Colon (tissue), 2 donors: ENCODE data around the gene NCMAP.
A peak's percentile ranks its signal among the peaks of the same experiment; 100 is the strongest.

Source experiments
- FAIRE-seq: peaks from 2 replicates; lab custom pipeline; 2012; peaks lifted over from hg19 to GRCh38; lab: Jason Lieb, UNC
- donor health status: control.
- donor health status: control.

Gene NCMAP

DNA sequence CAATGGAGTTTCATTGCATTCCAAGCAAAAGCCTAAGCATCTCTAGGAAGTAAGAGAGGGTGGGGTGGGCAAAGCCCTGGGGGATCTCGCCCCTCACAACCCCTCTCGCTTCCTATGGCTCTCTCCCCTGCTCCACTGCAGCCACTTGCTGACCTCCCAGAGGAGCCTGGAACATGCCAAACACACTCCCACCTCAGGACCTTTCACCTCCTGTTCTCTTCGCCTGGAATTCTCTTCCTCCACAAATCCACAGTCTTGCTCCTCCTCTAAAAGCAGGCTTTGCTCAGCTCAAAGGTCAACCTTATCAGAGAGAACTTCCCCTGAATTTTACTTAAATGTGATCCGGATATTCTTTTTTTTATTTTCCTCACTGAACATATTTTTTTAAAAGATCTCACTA lies 66.3 kb downstream of the NCMAP start:
- no peak for FAIRE-seq

DNA sequence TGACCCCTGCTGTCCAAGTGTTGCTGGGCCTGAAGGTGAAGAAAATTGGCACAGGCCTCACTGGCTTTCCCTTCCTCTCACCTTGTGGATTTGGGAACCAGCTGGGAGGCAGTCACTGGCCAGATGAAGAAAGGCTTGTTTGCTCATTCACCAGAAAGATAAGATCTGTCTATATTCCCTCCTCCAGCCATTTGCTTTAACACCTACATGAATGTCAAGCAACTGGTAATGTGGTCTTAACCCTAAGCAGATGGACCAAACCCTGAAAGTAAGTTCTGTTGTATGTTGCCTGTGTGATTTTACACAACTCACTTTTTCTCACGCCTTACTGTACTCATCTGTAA lies 76.9 kb downstream of the NCMAP start:
- no peak for FAIRE-seq

DNA sequence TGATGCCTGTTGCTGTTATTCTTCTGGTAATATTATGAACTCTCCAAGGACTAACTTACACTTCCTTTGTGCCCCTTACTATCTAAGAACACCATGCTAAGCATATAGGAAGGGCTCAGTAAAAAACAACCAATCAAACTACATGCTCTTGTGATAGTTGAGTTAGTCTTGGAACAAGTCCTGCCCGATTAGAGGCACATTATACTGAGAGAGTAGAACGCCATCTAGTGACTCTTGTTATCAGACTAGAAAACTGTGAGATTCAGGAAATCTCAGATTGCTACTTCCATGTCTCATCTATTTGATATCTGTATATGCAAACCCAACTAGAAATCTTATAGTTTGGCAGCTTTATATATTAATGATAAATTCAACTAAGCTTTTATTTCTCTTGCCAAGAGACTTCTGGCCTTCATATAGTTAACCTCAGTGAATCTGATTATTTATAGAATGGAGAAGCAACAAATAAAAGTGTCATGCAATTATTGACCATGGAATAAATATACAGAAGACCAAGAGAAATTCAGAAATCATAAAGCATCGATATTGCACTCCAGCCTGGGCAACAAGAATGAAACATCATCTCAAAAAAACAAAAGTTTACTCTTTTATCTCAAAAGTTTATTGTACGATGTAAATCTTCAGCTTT lies 79.4 kb downstream of the NCMAP start:
- FAIRE-seq, result peak; percentile 14

DNA sequence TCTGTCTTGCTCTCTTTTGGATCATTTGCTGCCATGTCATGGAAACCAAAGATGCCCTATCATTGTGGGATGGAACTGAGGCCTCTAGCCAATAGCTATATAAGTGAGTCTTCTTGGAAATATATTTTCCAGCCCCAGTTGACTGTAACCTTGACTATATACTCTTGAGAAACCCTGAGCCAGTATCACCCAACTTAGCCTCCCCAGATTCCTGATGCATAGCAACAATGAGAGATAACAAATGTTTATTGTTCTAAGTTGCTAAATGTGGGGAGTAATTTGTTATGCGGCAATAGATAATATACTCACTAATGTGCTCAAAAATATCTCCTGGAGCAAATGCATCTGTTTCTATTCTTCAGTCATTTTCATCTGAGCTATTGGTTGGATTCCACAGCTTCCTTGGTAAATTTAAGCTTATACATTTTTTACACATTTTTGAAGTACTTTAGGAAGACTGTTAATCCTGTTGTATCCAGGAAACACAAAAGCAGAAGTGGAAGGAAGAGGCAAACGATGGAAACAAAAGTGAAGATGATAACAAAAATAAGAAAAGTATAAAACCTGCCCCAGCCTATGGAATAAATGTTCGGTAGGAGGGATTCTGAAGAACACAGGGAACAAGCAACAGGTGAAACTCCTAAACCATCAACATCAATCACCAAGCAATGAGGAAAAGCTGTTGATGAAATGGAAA lies 80.9 kb downstream of the NCMAP start:
- no peak for FAIRE-seq

DNA sequence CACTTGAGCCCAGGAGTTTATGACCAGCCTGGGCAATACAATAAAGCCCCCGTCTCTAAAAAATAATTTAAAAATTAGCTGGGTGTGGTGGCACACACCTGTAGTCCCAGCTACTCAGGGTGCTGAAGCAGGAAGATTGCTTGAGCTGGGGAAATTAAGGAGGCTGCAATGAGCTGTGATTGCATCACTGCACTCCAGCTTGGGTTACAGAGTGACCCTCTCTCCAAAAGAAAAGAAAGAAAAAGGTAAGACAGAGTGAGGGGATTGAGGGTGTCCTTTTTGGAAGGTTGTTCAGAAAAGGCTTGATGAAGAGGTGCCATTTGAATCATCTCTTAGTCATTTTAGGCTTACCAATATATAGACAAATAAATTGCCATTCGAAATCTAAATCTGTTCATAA lies 83.2 kb downstream of the NCMAP start:
- no peak for FAIRE-seq

DNA sequence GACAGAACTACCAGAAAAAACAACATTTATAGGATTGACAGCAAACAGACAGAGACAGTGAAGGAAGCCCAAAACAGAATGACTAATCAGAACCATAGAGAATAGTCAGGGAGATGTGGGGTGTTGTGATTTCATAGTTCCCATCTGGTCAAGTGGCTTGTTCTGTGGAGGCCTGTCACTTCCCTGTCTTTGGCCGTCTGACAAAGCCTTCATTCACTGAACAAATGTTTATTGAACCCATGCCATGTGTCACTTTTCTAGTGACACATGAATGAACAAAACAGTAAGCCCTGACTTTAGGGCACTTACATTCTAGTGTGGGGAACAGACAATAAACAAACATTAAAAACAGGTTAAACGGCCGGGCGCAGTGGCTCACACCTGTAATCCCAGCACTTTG lies 84.0 kb downstream of the NCMAP start:
- no peak for FAIRE-seq

DNA sequence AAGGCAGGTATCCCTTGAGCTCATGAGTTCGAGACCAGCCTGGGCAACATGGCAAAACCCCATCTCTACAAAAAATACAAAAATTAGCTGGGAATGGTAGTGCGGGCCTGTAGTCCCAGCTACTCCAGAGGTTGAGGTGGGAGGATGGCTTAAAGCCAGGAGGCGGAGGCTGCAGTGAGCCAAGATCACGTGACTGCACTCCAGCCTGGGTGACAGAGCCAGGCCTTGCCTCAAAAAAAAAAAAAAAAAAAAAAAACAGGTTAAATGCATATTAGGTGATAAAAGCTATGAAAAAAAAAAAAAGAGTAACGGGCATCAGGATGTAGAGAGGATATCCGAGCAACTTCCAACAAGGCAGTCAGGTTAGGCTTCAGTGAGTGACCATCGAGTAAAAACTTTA lies 84.4 kb downstream of the NCMAP start:
- FAIRE-seq, result no peak

DNA sequence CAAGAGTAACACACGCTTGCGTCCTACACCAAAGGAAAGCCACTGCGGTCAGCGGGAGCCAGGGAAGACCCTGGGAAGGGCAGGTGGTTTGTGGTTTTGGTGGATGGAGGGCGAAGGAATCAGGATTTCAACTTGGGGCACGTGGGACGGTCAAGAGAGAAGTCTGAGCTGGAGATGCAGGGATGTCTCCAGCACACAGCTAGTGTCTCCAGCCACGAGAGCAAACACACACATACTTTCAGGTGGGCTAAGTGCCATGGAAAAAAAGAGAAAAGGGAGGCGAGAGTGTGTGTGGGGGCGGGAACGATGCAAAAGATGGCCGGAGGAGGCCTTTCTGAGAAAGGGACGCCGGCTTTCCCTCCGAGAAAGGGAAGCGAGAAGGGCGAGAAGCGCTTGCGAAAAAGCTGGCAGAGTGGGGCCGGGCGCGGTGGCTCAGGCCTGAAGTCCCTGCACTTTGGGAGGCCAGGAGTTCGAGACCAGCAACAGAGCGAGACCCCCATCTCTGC lies 85.8 kb downstream of the NCMAP start:
- FAIRE-seq, result no peak

DNA sequence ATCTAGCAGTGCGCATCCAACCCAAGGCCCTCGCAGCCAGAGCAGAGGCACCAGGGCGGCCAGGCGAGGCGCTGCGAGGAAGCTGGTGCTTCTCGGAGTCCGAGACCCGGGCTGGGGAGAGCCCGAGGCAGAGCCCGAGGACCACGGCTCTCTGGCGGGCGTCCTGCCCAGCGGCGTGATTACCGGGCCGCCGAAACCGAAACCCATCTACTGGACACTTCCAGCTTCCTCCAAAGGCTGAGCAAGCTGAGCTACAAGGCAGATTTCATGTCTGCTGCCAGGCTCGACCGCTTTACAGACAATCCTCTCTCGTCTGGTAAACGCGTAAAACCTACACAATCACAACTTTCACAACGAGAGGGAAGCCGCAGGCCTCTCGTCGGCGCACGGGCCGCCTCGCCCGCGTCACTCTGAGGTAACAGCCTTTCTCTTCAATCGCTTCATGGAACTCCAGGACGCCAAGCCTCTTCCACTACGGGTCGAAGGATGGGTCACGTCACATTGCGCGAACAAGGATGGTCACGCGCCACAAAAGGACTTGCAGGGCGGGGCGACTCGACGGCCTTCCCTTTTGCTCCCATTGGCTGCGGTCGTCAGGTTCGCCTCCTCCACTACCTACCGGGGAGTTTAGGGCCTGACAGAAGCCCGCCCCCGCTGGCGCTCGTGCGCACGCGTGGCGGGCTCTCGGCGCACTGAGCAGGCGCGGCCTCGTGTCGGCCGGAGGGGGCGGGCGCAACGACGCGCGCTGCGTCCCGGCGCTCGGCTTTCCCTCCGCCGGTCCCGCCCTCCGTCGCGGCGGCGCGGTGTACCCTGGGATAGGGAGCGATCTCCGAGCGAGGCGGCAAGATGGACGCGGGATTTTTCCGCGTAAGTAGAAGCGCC lies 86.8 kb downstream of the NCMAP start, which contains the start of gene SRRM1:
SRRM1 (plus strand) TSS at position 822 of the 882 bp plus-strand sequence; CDS start at position 847, 25 bp downstream.
- FAIRE-seq, result no peak

DNA sequence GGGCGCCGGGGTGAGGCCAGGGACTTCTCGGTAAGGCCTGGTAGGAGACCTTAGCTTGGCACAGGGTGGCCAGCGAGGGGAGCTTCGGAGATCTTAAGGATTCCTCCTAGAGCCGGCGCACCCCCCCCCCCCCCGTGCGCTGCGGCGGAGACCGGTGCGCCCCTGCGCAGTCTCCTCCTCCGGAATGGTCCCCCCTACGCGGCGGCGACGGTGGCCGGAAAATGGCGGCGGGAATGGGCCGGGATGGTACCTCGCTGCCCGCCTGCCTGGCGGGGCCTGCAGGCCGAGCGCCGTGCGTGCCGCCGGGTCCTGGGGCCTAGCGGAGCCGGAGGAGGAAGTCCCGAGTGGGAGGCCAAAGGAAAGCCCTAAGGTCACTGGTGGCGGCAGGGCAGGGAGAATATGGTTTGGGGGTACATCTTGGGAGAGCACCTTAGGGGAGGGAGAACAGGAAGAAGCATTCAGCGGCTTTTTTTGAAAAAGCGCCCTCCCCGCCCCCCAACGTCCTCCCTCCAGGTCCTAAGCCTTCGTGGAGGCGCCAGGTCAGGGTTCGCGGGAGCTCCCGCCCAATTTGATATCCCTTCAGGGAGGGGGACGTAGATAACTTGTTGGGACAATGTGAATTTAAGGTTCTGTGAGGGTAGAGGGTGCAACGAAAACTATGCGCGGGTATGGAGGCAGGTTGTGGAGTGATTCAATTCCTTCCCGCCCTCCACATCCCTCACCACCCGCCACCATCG lies 87.6 kb downstream of the NCMAP start:
- no peak for FAIRE-seq

DNA sequence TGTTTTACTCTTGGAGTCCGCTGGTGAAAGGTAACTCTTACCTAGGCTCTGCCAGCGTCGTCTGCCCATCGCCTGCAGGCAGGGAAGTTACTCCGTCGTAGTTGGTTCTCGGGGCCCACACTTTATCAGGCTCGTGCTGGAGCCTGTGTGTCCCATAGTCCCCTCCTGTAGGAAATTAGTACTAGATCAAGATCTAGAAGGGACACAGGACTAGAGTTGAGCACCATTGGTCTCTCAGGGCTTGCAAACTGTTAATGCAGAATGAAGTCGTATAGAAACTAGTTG lies 88.2 kb downstream of the NCMAP start:
- FAIRE-seq, result no peak

DNA sequence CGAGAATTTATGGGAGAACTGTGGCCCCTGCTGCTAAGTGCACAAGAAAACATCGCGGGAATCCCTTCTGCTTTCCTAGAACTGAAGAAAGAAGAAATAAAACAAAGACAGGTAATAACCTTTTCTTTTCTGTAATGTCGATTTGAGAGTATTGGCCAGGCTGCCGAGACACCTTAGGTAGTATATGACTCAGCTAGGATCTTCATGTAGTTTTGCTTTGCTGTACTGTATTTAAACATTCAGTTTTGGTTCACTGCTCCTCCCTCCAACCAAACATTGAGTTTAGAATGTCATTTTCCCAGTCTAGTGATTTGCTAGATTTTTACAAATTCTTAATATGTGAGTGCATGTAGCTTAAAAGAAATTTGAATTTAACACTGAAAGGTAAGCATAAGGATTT lies 93.0 kb downstream of the NCMAP start:
- no peak for FAIRE-seq

DNA sequence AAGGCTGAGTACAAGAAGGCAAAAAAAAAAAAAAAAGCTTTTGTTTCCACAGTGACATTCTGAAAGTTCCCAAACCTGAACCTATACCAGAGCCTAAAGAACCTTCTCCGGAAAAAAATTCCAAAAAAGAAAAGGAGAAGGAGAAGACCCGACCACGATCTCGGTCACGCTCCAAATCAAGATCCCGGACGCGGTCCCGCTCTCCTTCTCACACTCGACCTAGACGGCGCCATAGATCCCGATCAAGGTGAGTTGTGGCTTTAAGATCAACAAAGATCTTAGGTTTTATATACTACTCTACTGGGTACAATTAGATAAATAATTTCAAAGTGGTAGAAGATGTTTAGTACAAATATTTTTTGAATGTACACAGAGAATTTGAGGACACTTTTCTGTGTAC lies 96.5 kb downstream of the NCMAP start:
- no peak for FAIRE-seq

DNA sequence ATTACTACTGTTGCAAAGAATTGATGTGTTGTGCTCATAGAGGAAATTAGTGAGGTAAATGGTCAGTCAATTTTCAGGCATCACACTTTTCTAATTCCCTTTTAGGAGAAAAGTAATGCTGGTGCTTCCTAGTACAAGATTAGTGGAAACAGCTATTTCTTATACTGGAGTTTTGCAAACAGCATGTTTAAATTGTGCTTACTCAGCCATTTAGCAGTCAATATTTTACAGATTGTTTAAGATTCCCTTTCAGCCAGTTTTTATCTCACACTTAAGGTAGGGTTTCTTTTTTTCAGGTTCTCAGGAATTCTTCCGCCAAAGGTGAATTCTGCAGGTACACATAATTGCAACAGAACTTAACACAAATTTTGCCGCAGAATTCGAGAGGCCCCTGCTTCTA lies 98.1 kb downstream of the NCMAP start:
- no peak for FAIRE-seq

DNA sequence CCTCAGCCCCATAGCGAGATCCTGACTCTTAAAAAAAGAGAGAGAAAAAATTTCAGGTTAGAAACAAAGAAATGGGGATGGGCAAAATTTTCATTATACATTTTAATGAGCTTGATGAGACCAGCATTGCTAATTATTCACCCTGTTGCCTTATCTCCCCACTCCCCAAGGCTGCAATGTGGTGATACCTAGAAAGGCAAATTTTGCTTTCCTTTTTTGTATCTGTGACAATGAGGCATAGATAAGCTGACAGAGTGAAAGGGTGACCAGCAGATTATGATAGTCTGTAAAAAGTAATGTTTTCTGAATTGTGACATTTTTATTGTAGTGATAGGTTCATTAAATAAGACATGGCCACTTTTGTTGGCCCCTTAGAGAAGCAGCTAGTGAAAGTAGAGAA lies 100.2 kb downstream of the NCMAP start:
- FAIRE-seq, result no peak

DNA sequence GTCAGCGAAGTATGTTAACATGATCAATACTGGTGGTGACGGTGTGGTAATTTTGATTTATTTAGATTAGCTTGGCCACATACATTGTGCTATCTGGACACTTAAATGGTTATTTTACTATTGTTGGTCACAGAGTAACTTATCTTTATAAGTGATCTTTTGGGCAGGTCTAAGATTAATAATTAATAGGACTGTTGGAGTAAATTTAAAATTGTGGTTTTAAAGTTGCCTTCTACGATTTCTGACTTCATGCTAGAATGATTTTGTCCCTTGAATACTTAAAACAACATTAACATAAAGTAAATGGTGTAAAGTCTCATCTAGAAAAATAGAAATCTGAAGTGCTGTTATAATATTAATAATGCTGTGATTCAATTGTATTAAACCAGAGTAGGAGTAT lies 101.9 kb downstream of the NCMAP start:
- FAIRE-seq, result no peak
